B cell (primary cell): ENCODE measurements around the gene COPS3. TPM values are rescaled to one million over a fixed set of nuclear protein-coding genes. Genes with fewer than 3 reads are reported as not detected.

Experiments
- ATAC-seq: fragments of 200-7000 bp; cut with Tn5 transposase; one replicate; pipeline ENCODE4 v1.10.0; 2021; ENCODE audit warnings: low read depth, mild to moderate bottlenecking, moderate number of reproducible peaks, moderate library complexity
- CTCF ChIA-PET: fragments of 350-600 bp; sonication (Branson Sonifier 250); formaldehyde crosslinking; loops from one replicate; lab custom pipeline; 2021; ENCODE audit warnings: antibody characterized with exemption, inconsistent platforms; lab: Charles Lee
- POLR2A ChIA-PET: fragments of 350-600 bp; sonication (Branson Sonifier 250); formaldehyde crosslinking; loops from one replicate; lab custom pipeline; 2021; ENCODE audit warnings: antibody characterized with exemption; lab: Charles Lee
- DNase-seq: peaks from one replicate; pipeline ENCODE4 v3.0.0; 2013
- H2AFZ ChIP-seq: 2 replicates; pipeline ENCODE4 v1.6.1; 2012; ENCODE audit warnings: mild to moderate bottlenecking, low read depth, low read length; ENCODE audit not compliant: insufficient read depth, poor library complexity, severe bottlenecking
- H3K27ac ChIP-seq, 2 donors: 1 replicate in 1 of 2; 2 replicates in 1 of 2; pipeline ENCODE4 v1.5.1; 2012 to 2013; ENCODE audit warnings: low read length in 2 of 2, mild to moderate bottlenecking in 2 of 2, moderate library complexity in 1 of 2
- H3K27me3 ChIP-seq, 4 experiments: fragments of 200-600 bp in 1 of 4; sonication (generic) in 1 of 4; replicated peaks in 1 of 4; 1 replicate in 2 of 4; 2 replicates in 2 of 4; pipeline versions ENCODE4 v1.6.1 to v1.7.0; 2013 to 2016; ENCODE audit warnings: low read length in 3 of 4, mild to moderate bottlenecking in 2 of 4, mixed read lengths in 1 of 4, moderate library complexity in 1 of 4; ENCODE audit not compliant: insufficient read depth in 4 of 4, control insufficient read depth in 3 of 4; ENCODE audit errors: control extremely low read depth in 1 of 4
- H3K36me3 ChIP-seq, 2 experiments: replicated peaks in 1 of 2; 1 replicate in 1 of 2; 2 replicates in 1 of 2; pipeline versions ENCODE4 v1.6.1 to v1.7.1; 2013; ENCODE audit warnings: low read length in 1 of 2; ENCODE audit not compliant: insufficient read depth in 2 of 2, control insufficient read depth in 1 of 2; ENCODE audit errors: control extremely low read depth in 1 of 2, extremely low read depth in 1 of 2
- H3K4me1 ChIP-seq, 2 donors: fragments of 200-600 bp in 1 of 2; sonication (generic) in 1 of 2; 1 replicate in 1 of 2; 2 replicates in 1 of 2; pipeline versions ENCODE4 v1.5.1 to v1.6.1; 2013 to 2017; ENCODE audit warnings: low read length in 2 of 2; ENCODE audit not compliant: control insufficient read depth in 2 of 2, insufficient read depth in 2 of 2
- H3K4me2 ChIP-seq: replicated peaks from 2 replicates; pipeline ENCODE3; 2012; ENCODE audit warnings: mild to moderate bottlenecking, low read depth, low read length; ENCODE audit not compliant: poor library complexity, severe bottlenecking
- H3K4me3 ChIP-seq, 5 experiments: fragments of 200-600 bp in 1 of 5; sonication (generic) in 1 of 5; 1 replicate in 3 of 5; 2 replicates in 2 of 5; pipeline versions ENCODE4 v1.5.1 to v1.7.0; 2011 to 2016; ENCODE audit warnings: low read length in 4 of 5, mild to moderate bottlenecking in 4 of 5, low read depth in 2 of 5, control low read depth in 1 of 5, moderate library complexity in 1 of 5; ENCODE audit not compliant: insufficient read depth in 1 of 5; ENCODE audit errors: control extremely low read depth in 1 of 5, extremely low read depth in 1 of 5
- H3K79me2 ChIP-seq: fragments of 200-600 bp; sonication (generic); one replicate; pipeline ENCODE4 v1.6.0; 2016; ENCODE audit warnings: low read length; ENCODE audit not compliant: control insufficient read depth, insufficient read depth
- H3K9ac ChIP-seq: fragments of 200-600 bp; sonication (generic); 2 replicates; pipeline ENCODE4 v1.6.1; 2017; ENCODE audit warnings: mild to moderate bottlenecking, low read length, moderate library complexity
- H3K9me3 ChIP-seq, 3 donors: one replicate each; pipeline versions ENCODE4 v1.6.1 to v1.7.1; 2013; ENCODE audit warnings: low read length in 2 of 3; ENCODE audit not compliant: control insufficient read depth in 2 of 3, insufficient read depth in 1 of 3; ENCODE audit errors: control extremely low read depth in 1 of 3
- H4K20me1 ChIP-seq: 2 replicates; pipeline ENCODE4 v1.6.0; 2012; ENCODE audit warnings: mild to moderate bottlenecking, low read length; ENCODE audit not compliant: insufficient read depth, control insufficient read depth, poor library complexity, severe bottlenecking
- H3K27ac Mint-ChIP-seq: one replicate; pipeline ENCODE4 v1.8.0; 2021; ENCODE audit warnings: mixed read lengths
- H3K27me3 Mint-ChIP-seq: one replicate; pipeline ENCODE4 v1.8.0; 2021; ENCODE audit warnings: mixed read lengths
- H3K4me1 Mint-ChIP-seq: one replicate; pipeline ENCODE4 v1.8.0; 2021; ENCODE audit warnings: mixed read lengths
- H3K4me3 Mint-ChIP-seq: one replicate; pipeline ENCODE4 v1.8.0; 2021; ENCODE audit warnings: mixed read lengths
- H3K9me3 Mint-ChIP-seq: one replicate; pipeline ENCODE4 v1.8.0; 2022; ENCODE audit warnings: mixed read lengths; ENCODE audit not compliant: insufficient read depth
- CTCF ChIP-seq: fragments of 200-600 bp; IDR thresholded peaks from one replicate; pipeline ENCODE4 v1.8.0; 2022; ENCODE audit warnings: antibody characterized with exemption, mild to moderate bottlenecking
- EZH2 ChIP-seq: IDR thresholded peaks from 2 replicates; pipeline ENCODE4 v1.6.1; 2012; ENCODE audit warnings: borderline replicate concordance, low read depth, mild to moderate bottlenecking, moderate library complexity, low read length; ENCODE audit not compliant: insufficient read depth, poor library complexity, severe bottlenecking
- WGBS: methylation state at CpG from one replicate; pipeline ENCODE4 v1.1.5; 2013; ENCODE audit warnings: missing lambda C conversion rate; ENCODE audit not compliant: insufficient coverage; 5-methylcytosine and 5-hydroxymethylcytosine counted together
- intact Hi-C: fragments of 100-400 bp; cut with micrococcal nuclease; formaldehyde crosslinking; loops from one replicate; pipeline ENCODE4 v1.10.0; 2022
- polyA plus RNA-seq: library from polyadenylated mRNA; depleted of rRNA; stranded (reverse); fragments of >200 nt; gene quantifications from 2 replicates; pipeline ENCODE4 v1.2.3, GENCODE V29; 2012
- total RNA-seq, 2 donors: library from RNA; stranded (reverse); fragments of 120-200 nt in 1 of 2; gene quantifications; 1 replicate in 1 of 2; 2 replicates in 1 of 2; pipeline versions ENCODE4 v1.2.3 to v1.2.4, GENCODE V29; 2013 to 2022

Gene COPS3
- total and polyA plus RNA-seq, 2 donors (not counting 1 experiment from before 2014, with no cell fraction given), result 37.2 to 45.5 TPM

- TF ChIP-seq CTCF (no peak), EZH2 (no peak)
- intact Hi-C loops, result no loop called here
- CTCF ChIA-PET, result no interaction called here
- H3K4me1 ChIP-seq, result no peaks in the 10 kb centered on the region
- H2AFZ ChIP-seq, result no peak overlapping the region
- peaks cover 5% of the 10 kb centered on the region for H3K79me2 ChIP-seq
- no peak overlapping the region for H3K4me3 ChIP-seq
- DNase-seq, result no peak
- no peak overlapping the region for H3K27ac ChIP-seq
- POLR2A ChIA-PET, result no interaction called here
- peaks cover 6 to 65% of the 10 kb centered on the region in 2 experiments for H3K36me3 ChIP-seq
- no peak overlapping the region for H3K4me2 ChIP-seq
- no peaks in the 10 kb centered on the region for H3K9me3 Mint-ChIP-seq
- no peaks in the 10 kb centered on the region for H3K4me1 Mint-ChIP-seq
- H3K27me3 Mint-ChIP-seq, result no peaks in the 10 kb centered on the region
- H3K9ac ChIP-seq, result no peak overlapping the region
- ATAC-seq, result no peak
- no peak overlapping the region for H3K27ac Mint-ChIP-seq
- 96% methylated on average over 7 of the region's 7 CpGs for WGBS
- no peaks in the 10 kb centered on the region for H3K9me3 ChIP-seq
- H4K20me1 ChIP-seq, result no peaks in the 10 kb centered on the region
- no peak overlapping the region for H3K4me3 Mint-ChIP-seq
- no peaks in the 10 kb centered on the region for H3K27me3 ChIP-seq
Observed at GRCh38 chr17:17258011-17258410, 23.0 kb downstream of the COPS3 start.

- intact Hi-C loops, result no loop called here
- WGBS, result 100% methylated on average over 1 of the region's 1 CpG
Observed at GRCh38 chr17:17256316-17256715, 24.7 kb downstream of the COPS3 start.

More at GRCh38 chr17:17256316-17256715, 24.7 kb downstream of the COPS3 start:
- no peaks in the 10 kb centered on the region for H3K4me1 ChIP-seq
- H3K9me3 ChIP-seq, result no peaks in the 10 kb centered on the region
- DNase-seq (no peak), ATAC-seq (no peak)
- H3K4me3 ChIP-seq, result no peak overlapping the region
- Mint-ChIP-seq H3K4me3 (no peak overlapping the region), H3K27ac (no peak overlapping the region), H3K4me1 (no peaks in the 10 kb centered on the region), H3K9me3 (no peaks in the 10 kb centered on the region), H3K27me3 (no peaks in the 10 kb centered on the region)
- no peak for TF ChIP-seq EZH2
- no peak for TF ChIP-seq CTCF
- peaks cover 11 to 73% of the 10 kb centered on the region in 2 experiments for H3K36me3 ChIP-seq
- no peak overlapping the region for H3K27ac ChIP-seq
- H2AFZ ChIP-seq, result no peak overlapping the region
- ChIA-PET CTCF (no interaction called here), POLR2A (no interaction called here)
- no peaks in the 10 kb centered on the region for H3K27me3 ChIP-seq
- no peaks in the 10 kb centered on the region for H4K20me1 ChIP-seq
- no peak overlapping the region for H3K4me2 ChIP-seq
- H3K79me2 ChIP-seq, result peaks cover 5% of the 10 kb centered on the region
- H3K9ac ChIP-seq, result no peak overlapping the region
